B cell (primary cell): Measurements from ENCODE around the gene MT4. TPM values are rescaled to one million over a fixed set of nuclear protein-coding genes. Genes with fewer than 3 reads are reported as not detected.

Experiments
- ATAC-seq: fragments of 200-7000 bp; cut with Tn5 transposase; one replicate; pipeline ENCODE4 v1.10.0; 2021; ENCODE audit warnings: low read depth, mild to moderate bottlenecking, moderate number of reproducible peaks, moderate library complexity
- CTCF ChIA-PET: fragments of 350-600 bp; sonication (Branson Sonifier 250); formaldehyde crosslinking; loops from one replicate; lab custom pipeline; 2021; ENCODE audit warnings: antibody characterized with exemption, inconsistent platforms; lab: Charles Lee
- POLR2A ChIA-PET: fragments of 350-600 bp; sonication (Branson Sonifier 250); formaldehyde crosslinking; loops from one replicate; lab custom pipeline; 2021; ENCODE audit warnings: antibody characterized with exemption; lab: Charles Lee
- DNase-seq: peaks from one replicate; pipeline ENCODE4 v3.0.0; 2013
- H2AFZ ChIP-seq: 2 replicates; pipeline ENCODE4 v1.6.1; 2012; ENCODE audit warnings: mild to moderate bottlenecking, low read depth, low read length; ENCODE audit not compliant: insufficient read depth, poor library complexity, severe bottlenecking
- H3K27ac ChIP-seq, 2 donors: 1 replicate in 1 of 2; 2 replicates in 1 of 2; pipeline ENCODE4 v1.5.1; 2012 to 2013; ENCODE audit warnings: low read length in 2 of 2, mild to moderate bottlenecking in 2 of 2, moderate library complexity in 1 of 2
- H3K27me3 ChIP-seq, 4 experiments: fragments of 200-600 bp in 1 of 4; sonication (generic) in 1 of 4; replicated peaks in 1 of 4; 1 replicate in 2 of 4; 2 replicates in 2 of 4; pipeline versions ENCODE4 v1.6.1 to v1.7.0; 2013 to 2016; ENCODE audit warnings: low read length in 3 of 4, mild to moderate bottlenecking in 2 of 4, mixed read lengths in 1 of 4, moderate library complexity in 1 of 4; ENCODE audit not compliant: insufficient read depth in 4 of 4, control insufficient read depth in 3 of 4; ENCODE audit errors: control extremely low read depth in 1 of 4
- H3K36me3 ChIP-seq, 2 experiments: replicated peaks in 1 of 2; 1 replicate in 1 of 2; 2 replicates in 1 of 2; pipeline versions ENCODE4 v1.6.1 to v1.7.1; 2013; ENCODE audit warnings: low read length in 1 of 2; ENCODE audit not compliant: insufficient read depth in 2 of 2, control insufficient read depth in 1 of 2; ENCODE audit errors: control extremely low read depth in 1 of 2, extremely low read depth in 1 of 2
- H3K4me1 ChIP-seq, 2 donors: fragments of 200-600 bp in 1 of 2; sonication (generic) in 1 of 2; 1 replicate in 1 of 2; 2 replicates in 1 of 2; pipeline versions ENCODE4 v1.5.1 to v1.6.1; 2013 to 2017; ENCODE audit warnings: low read length in 2 of 2; ENCODE audit not compliant: control insufficient read depth in 2 of 2, insufficient read depth in 2 of 2
- H3K4me2 ChIP-seq: replicated peaks from 2 replicates; pipeline ENCODE3; 2012; ENCODE audit warnings: mild to moderate bottlenecking, low read depth, low read length; ENCODE audit not compliant: poor library complexity, severe bottlenecking
- H3K4me3 ChIP-seq, 5 experiments: fragments of 200-600 bp in 1 of 5; sonication (generic) in 1 of 5; 1 replicate in 3 of 5; 2 replicates in 2 of 5; pipeline versions ENCODE4 v1.5.1 to v1.7.0; 2011 to 2016; ENCODE audit warnings: low read length in 4 of 5, mild to moderate bottlenecking in 4 of 5, low read depth in 2 of 5, control low read depth in 1 of 5, moderate library complexity in 1 of 5; ENCODE audit not compliant: insufficient read depth in 1 of 5; ENCODE audit errors: control extremely low read depth in 1 of 5, extremely low read depth in 1 of 5
- H3K79me2 ChIP-seq: fragments of 200-600 bp; sonication (generic); one replicate; pipeline ENCODE4 v1.6.0; 2016; ENCODE audit warnings: low read length; ENCODE audit not compliant: control insufficient read depth, insufficient read depth
- H3K9ac ChIP-seq: fragments of 200-600 bp; sonication (generic); 2 replicates; pipeline ENCODE4 v1.6.1; 2017; ENCODE audit warnings: mild to moderate bottlenecking, low read length, moderate library complexity
- H3K9me3 ChIP-seq, 3 donors: one replicate each; pipeline versions ENCODE4 v1.6.1 to v1.7.1; 2013; ENCODE audit warnings: low read length in 2 of 3; ENCODE audit not compliant: control insufficient read depth in 2 of 3, insufficient read depth in 1 of 3; ENCODE audit errors: control extremely low read depth in 1 of 3
- H4K20me1 ChIP-seq: 2 replicates; pipeline ENCODE4 v1.6.0; 2012; ENCODE audit warnings: mild to moderate bottlenecking, low read length; ENCODE audit not compliant: insufficient read depth, control insufficient read depth, poor library complexity, severe bottlenecking
- H3K27ac Mint-ChIP-seq: one replicate; pipeline ENCODE4 v1.8.0; 2021; ENCODE audit warnings: mixed read lengths
- H3K27me3 Mint-ChIP-seq: one replicate; pipeline ENCODE4 v1.8.0; 2021; ENCODE audit warnings: mixed read lengths
- H3K4me1 Mint-ChIP-seq: one replicate; pipeline ENCODE4 v1.8.0; 2021; ENCODE audit warnings: mixed read lengths
- H3K4me3 Mint-ChIP-seq: one replicate; pipeline ENCODE4 v1.8.0; 2021; ENCODE audit warnings: mixed read lengths
- H3K9me3 Mint-ChIP-seq: one replicate; pipeline ENCODE4 v1.8.0; 2022; ENCODE audit warnings: mixed read lengths; ENCODE audit not compliant: insufficient read depth
- CTCF ChIP-seq: fragments of 200-600 bp; IDR thresholded peaks from one replicate; pipeline ENCODE4 v1.8.0; 2022; ENCODE audit warnings: antibody characterized with exemption, mild to moderate bottlenecking
- EZH2 ChIP-seq: IDR thresholded peaks from 2 replicates; pipeline ENCODE4 v1.6.1; 2012; ENCODE audit warnings: borderline replicate concordance, low read depth, mild to moderate bottlenecking, moderate library complexity, low read length; ENCODE audit not compliant: insufficient read depth, poor library complexity, severe bottlenecking
- WGBS: methylation state at CpG from one replicate; pipeline ENCODE4 v1.1.5; 2013; ENCODE audit warnings: missing lambda C conversion rate; ENCODE audit not compliant: insufficient coverage; 5-methylcytosine and 5-hydroxymethylcytosine counted together
- intact Hi-C: fragments of 100-400 bp; cut with micrococcal nuclease; formaldehyde crosslinking; loops from one replicate; pipeline ENCODE4 v1.10.0; 2022
- polyA plus RNA-seq: library from polyadenylated mRNA; depleted of rRNA; stranded (reverse); fragments of >200 nt; gene quantifications from 2 replicates; pipeline ENCODE4 v1.2.3, GENCODE V29; 2012
- total RNA-seq, 2 donors: library from RNA; stranded (reverse); fragments of 120-200 nt in 1 of 2; gene quantifications; 1 replicate in 1 of 2; 2 replicates in 1 of 2; pipeline versions ENCODE4 v1.2.3 to v1.2.4, GENCODE V29; 2013 to 2022

Gene MT4
- total and polyA plus RNA-seq, 2 donors (not counting 1 experiment from before 2014, with no cell fraction given), result not detected

GRCh38 chr16:56547120-56547948 is 17.5 kb upstream of the MT4 start:
- ATAC-seq, result no peak
- 70% methylated on average over 11 of the region's 12 CpGs for WGBS
- peaks cover 7% of the 10 kb centered on the region in 2 donors for H3K4me1 ChIP-seq
- no peaks in the 10 kb centered on the region for H3K36me3 ChIP-seq
- CTCF ChIA-PET, result interaction anchor here (1.3 kb wide), 1 partner anchor 155 kb away, joined by 7 read pairs; no protein-coding TSS in a partner anchor
- intact Hi-C loops, result no loop called here
- Mint-ChIP-seq H3K27ac (no peak overlapping the region), H3K9me3 (no peaks in the 10 kb centered on the region), H3K27me3 (peaks cover 19% of the 10 kb centered on the region), H3K4me3 (no peak overlapping the region), H3K4me1 (peaks cover 12% of the 10 kb centered on the region)
- no peaks in the 10 kb centered on the region for H3K9me3 ChIP-seq
- no peak overlapping the region for H2AFZ ChIP-seq
- no peaks in the 10 kb centered on the region for H4K20me1 ChIP-seq
- TF ChIP-seq EZH2, result no peak
- no peak for TF ChIP-seq CTCF
- H3K4me3 ChIP-seq, result no peak overlapping the region
- H3K9ac ChIP-seq, result no peak overlapping the region
- no peaks in the 10 kb centered on the region for H3K79me2 ChIP-seq
- H3K27ac ChIP-seq, result no peak overlapping the region
- no peak overlapping the region for H3K4me2 ChIP-seq
- DNase-seq, result no peak
- POLR2A ChIA-PET, result interaction anchor here (0.8 kb wide), 1 partner anchor 162 kb away, joined by 4 read pairs; no protein-coding TSS in a partner anchor
- no peaks in the 10 kb centered on the region for H3K27me3 ChIP-seq

- H3K27me3 Mint-ChIP-seq, result peaks cover 16% of the 10 kb centered on the region
- H3K4me1 Mint-ChIP-seq, result peaks cover 12% of the 10 kb centered on the region
- no peak for DNase-seq
- H3K27ac ChIP-seq, result no peak overlapping the region
- H3K79me2 ChIP-seq, result no peaks in the 10 kb centered on the region
- no peak for TF ChIP-seq EZH2
- TF ChIP-seq CTCF, result no peak
- 64% methylated on average over 2 of the region's 4 CpGs for WGBS
- H3K4me2 ChIP-seq, result no peak overlapping the region
- peaks cover 0 to 1% (median 0%) of the 10 kb centered on the region in 4 experiments for H3K27me3 ChIP-seq
- intact Hi-C loops, result no loop called here
- H3K36me3 ChIP-seq, result no peaks in the 10 kb centered on the region
- ChIA-PET CTCF (interaction anchor here (1.3 kb wide), 1 partner anchor 154 kb away, joined by 7 read pairs; no protein-coding TSS in a partner anchor), POLR2A (no interaction called here)
- H3K27ac Mint-ChIP-seq, result no peak overlapping the region
- H3K4me3 ChIP-seq, result no peak overlapping the region
- H3K4me3 Mint-ChIP-seq, result no peak overlapping the region
- H4K20me1 ChIP-seq, result no peaks in the 10 kb centered on the region
- no peaks in the 10 kb centered on the region for H3K9me3 ChIP-seq
- ATAC-seq, result no peak
- no peaks in the 10 kb centered on the region for H3K9me3 Mint-ChIP-seq
- H3K9ac ChIP-seq, result no peak overlapping the region
- H2AFZ ChIP-seq, result no peak overlapping the region
- H3K4me1 ChIP-seq, result peaks cover 7% of the 10 kb centered on the region in 2 donors
Observed at GRCh38 chr16:56547949-56548567, 16.8 kb upstream of the MT4 start.
